22Rv1 (cell line): ENCODE results near the gene REG4.

Source experiments
- ZFX ChIP-seq: fragments of 450-650 bp; IDR thresholded peaks from 2 replicates; pipeline ENCODE4 v1.6.1; 2017; ENCODE audit warnings: antibody characterized with exemption, borderline replicate concordance
- TF ChIP-seq, protein P1 (sequence below): fragments of 450-650 bp; IDR thresholded peaks from 2 replicates; pipeline ENCODE4 v1.5.1; 2017; ENCODE audit warnings: mild to moderate bottlenecking

DNA sequence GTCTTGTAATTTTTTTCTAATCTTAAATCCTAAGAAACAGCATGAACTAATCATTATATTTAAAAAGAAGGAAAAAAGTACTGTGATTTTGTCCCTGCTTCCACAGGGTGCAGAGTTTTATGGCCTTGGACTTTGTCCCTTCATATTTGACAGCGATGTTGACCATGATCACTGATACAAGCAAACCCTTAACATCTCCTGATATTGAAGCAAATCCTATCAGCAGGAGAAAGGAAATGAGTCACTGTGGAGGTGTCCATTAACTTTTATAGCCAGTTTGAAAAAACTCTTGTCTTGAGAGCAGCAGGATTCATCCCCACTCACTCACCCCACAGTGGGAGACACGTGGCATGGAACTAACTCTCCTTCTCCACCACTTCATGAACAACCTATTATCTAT lies 5.1 kb upstream of the REG4 start:
- TF ChIP-seq, protein P1, sequence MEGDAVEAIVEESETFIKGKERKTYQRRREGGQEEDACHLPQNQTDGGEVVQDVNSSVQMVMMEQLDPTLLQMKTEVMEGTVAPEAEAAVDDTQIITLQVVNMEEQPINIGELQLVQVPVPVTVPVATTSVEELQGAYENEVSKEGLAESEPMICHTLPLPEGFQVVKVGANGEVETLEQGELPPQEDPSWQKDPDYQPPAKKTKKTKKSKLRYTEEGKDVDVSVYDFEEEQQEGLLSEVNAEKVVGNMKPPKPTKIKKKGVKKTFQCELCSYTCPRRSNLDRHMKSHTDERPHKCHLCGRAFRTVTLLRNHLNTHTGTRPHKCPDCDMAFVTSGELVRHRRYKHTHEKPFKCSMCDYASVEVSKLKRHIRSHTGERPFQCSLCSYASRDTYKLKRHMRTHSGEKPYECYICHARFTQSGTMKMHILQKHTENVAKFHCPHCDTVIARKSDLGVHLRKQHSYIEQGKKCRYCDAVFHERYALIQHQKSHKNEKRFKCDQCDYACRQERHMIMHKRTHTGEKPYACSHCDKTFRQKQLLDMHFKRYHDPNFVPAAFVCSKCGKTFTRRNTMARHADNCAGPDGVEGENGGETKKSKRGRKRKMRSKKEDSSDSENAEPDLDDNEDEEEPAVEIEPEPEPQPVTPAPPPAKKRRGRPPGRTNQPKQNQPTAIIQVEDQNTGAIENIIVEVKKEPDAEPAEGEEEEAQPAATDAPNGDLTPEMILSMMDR = no peak
- no peak for TF ChIP-seq ZFX
